GM19438 (cell line): Measurements from ENCODE around the gene TOP3B.
"Not testable (repeated sequence)": the region's sequence is repeated elsewhere in the genome, so short reads cannot be mapped to it uniquely, and the experiment has no call there.

Experiments
- ATAC-seq: cut with Tn5 transposase; IDR thresholded peaks from one replicate; pipeline ENCODE4 v1.9.1; 2021; ENCODE audit warnings: low read depth; ENCODE audit not compliant: unreplicated experiment

The TOP3B gene

DNA sequence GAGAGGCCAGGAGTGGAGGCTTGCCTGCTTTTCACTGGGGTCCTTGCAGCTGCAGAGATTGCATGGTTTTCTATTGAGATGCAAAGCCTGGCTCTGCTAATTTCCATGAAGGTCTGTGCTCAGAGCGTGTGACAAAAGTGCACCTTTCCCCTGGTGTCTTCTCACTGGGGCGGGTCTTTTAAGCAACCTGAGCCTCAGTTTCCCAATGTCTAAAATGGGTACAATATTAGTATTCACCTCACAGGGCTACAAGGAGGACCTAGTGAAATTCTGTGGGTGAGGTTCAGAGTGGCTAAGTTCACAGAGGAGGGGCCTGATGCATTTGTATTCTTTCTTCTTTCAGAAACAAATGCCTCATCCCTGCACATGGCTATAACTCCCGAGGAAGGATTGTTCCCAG, 50.2 kb downstream of the TOP3B start:
- no peak for ATAC-seq

GRCh38 chr22:21931056-21931455, 51.5 kb downstream of the TOP3B start:
- no peak for ATAC-seq

DNA sequence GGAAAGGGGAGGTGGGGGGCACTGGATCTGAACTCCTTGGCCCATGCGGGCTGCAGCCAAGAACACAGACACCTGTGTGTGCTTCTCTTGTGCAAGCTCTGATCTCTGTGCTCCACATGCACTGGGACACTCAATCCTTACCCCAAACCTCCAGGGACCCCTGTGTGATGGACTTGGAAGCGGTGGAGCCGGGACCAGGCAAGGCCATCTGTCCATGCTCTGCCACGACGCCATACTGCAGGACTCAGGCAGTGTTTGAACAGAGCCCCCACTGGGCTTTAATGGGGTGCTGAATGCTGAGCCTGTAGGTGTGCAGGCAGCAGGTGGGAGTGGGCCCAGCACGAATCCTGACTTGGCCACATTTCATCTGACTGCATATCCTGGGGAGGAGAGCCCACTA, 53.3 kb downstream of the TOP3B start:
- no peak for ATAC-seq

DNA sequence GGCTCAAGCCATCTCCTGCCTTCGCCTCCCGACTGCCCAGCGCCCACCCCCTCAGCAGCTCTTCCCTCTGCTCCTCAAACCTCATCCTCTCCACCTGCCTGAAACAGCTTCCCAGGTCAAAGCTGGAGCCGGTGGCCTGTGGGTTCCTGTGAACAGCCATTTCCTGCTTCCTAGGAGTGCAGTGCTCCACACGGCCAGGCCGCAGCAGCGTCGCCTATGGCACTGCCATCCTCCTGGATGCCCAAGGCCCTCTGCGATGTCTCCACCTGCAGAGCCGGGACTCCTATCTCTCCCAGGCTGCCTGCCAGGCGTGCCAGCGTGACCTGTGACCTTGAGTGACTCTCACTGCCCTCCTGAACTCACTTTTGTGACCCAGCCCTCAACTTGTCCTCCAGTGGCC, 54.5 kb downstream of the TOP3B start:
- ATAC-seq: no peak

- ATAC-seq: no peak
Measured at GRCh38 chr22:21927174-21927823, 55.3 kb downstream of the TOP3B start.

GRCh38 chr22:21926728-21927127, 55.9 kb downstream of the TOP3B start:
- no peak for ATAC-seq

- ATAC-seq: no peak
Measured at GRCh38 chr22:21923163-21923561, 59.4 kb downstream of the TOP3B start.

DNA sequence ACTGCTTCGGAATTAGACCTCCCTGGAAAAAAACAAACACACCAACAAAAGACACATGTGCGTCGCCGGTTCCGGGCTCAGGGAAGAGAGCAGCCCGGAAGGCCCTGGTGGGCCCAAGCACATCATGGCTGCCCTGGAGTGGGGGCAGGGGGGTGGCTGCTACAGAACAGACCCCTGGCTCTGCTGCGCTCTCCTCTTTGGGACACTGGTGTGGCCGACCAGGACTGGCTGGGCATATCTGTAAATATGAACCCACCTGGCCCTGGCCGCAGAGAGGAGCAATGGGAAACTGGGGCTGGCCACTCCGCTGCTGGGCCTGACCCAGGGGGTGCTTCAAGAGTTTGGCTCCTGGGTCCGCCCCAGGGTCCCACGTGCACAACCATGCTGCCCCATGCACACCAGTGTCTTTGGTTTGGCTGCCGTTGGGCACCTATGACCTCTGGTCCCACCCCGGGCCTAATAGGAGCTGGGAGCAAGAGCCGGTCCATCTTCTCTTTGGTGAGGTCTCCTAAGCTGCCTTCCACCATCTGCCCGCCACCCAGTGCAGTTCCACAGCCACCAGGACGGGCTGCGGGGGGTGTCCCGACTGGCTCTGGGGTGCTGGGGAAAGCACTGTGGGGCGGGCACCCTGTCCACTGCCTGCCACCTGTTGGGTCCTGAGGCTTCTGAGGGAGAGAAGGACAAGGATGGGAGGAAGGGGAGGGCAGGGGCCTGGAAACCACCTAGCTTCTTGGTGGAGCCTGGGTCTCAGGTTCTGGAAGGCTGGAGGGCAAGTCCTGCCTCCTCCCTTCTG, 60.0 kb downstream of the TOP3B start:
- no peak for ATAC-seq

DNA sequence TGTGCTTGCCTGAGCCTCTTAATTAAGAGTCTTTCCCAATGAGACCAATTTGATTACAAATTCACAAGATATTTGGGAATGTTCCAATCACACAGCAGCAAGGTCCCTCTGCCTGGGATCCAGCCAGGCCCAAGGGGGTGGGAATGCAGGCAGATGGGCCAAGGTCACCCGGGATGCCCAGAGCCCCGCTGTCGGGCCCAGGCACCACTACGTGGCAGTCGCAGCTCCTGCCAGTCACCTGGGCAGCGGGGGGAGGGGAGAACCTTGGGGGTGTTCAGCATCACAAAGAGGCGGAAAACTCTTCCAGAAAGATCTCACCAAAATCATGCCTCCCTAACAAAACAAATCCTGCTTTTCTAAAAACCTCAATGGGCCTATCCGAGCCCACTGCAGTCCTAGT, 60.9 kb downstream of the TOP3B start:
- no peak for ATAC-seq

DNA sequence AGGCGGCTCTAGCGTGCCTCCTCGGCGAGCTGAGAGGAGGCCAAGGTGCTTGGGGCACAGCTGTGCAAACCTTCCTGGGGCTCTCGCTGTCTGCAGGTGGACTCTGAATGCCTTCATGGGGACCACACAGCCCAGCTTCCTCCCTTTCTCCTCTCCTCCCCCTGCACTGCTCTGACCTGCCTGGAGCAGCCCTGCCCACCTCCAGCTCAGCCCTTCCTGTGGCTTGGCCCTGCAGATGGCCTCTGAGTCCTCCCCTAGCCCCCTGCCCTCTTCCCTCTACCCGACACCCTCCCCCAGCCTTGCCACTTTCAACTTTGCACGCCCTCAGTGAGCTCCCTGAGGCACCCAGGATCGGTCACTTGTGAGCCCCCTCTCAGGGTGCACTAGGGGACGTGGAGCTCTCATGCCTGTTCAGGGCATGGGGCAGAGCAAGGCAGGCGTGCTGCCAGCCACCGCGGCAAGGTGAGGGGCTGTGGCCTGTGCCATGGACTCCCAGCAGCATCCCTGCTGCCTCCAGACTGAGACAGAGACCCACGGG, 61.3 kb downstream of the TOP3B start:
- ATAC-seq: no peak

DNA sequence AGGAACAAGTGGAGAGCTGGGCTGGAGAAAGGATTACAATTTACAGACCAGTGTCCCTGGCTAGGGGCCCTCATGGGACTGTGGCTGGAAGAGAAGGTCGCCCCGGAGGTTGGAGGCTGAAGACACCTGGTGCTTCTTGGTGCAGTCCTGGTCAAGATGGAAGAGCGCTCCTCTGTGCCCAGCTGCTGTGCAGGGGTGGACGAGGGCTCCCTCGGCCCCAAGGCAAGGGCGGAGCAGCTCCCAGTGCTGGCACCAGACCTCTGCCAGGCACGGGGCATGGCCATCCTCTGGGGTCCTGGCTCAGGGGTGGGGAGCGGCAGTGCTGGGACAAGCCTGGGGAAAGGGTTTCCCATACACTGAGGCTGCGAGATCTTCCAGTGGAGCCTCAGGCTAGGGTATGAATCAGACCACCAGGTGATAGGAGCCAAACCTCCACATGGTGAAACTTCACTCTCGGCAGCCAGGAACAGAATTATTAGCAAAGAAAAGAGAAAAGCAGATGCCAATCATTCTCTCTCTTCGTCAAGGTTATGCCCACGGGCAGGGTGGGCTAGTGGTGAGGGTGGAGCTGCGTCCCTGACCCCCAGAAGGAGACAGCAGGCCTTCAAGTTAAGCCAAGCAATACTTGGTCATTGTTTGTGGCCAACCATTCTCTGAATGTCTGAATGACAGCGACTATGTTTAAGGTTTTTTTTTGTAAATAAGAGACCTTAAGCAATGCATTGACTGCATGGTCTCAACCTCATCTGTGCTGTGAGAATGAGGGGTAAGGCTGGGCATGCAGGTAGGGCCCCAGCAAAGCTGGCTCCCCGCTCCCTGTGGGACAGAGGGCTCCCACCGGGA, 62.0 kb downstream of the TOP3B start:
- ATAC-seq: no peak

GRCh38 chr22:21919526-21920307, 62.9 kb downstream of the TOP3B start:
- no peak for ATAC-seq

- no peak for ATAC-seq
Measured at GRCh38 chr22:21918466-21919185, 64.0 kb downstream of the TOP3B start.

DNA sequence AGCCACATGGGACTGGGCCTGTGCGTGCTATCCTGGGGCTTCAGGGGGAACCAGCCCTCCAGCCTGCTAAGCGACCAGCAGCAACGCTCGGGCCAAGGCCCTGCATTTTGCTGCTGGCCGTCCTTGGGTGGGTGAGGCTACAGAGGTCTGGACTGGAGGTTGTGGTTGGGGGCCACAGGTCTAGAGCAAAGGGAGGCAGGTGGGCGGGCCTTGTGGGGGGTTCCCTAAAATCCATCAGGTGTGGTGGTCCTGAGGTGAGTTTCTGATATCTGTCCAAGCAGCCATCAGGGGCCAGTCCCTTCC, 64.7 kb downstream of the TOP3B start:
- no peak for ATAC-seq

- no peak for ATAC-seq
Measured at GRCh38 chr22:21917181-21917958, 65.2 kb downstream of the TOP3B start.

DNA sequence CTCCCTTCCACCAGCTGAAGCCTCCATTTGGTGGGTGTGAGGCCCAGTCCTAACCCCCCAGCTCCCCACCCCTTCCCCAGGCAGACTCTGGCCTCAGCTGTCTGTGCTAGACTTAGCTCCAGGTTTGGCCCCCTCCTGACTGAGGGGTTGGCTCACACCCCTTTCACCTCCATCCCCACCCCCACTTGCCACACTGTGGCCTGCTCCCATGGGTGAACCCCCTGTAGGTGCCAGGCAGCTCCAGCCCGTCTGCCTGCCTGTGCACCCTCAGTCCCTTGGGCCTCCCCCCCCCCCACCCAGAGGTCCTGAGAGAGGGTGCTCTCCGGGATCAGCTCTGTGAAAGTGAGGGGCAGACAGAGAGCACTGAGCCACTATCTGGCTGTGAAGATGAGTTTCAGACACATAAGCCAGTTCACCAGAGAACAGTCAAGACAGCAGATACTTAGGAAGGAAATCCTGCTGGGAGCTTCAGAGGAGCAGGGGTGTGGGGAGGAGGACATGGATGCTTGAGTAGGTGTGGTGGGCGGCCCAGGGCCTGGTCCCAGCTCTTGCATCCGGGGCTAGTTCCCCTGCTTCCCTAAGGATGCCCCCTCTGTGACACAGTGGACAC, 66.2 kb downstream of the TOP3B start:
- no peak for ATAC-seq

- no peak for ATAC-seq
Measured at GRCh38 chr22:21915624-21916308, 66.8 kb downstream of the TOP3B start.

- ATAC-seq: not testable (repeated sequence)
Measured at GRCh38 chr22:21914033-21914642, 68.4 kb downstream of the TOP3B start.
